ENCODE measurements around the gene CLRN1.

GRCh38 chr3:150970665-150971324 is 1.7 kb downstream of the CLRN1 start:
- TF ChIP-seq CTCF (IDR thresholded peaks at IDR 0.05) (no peak), POLR2AphosphoS5 (IDR thresholded peaks at IDR 0.05) (no peak)

All from esophagus muscularis mucosa (tissue), 3 donors.